WTC11 (cell line): ENCODE data around the gene RPS6KA2.

Experiments
- AFF4 ChIP-seq: sonication (generic); formaldehyde crosslinking; IDR thresholded peaks from 2 replicates; pipeline ENCODE4 v1.8.1; 2023; ENCODE audit warnings: mild to moderate bottlenecking, missing genetic modification reagents, borderline replicate concordance
- CTCF ChIP-seq: fragments of 200-600 bp; IDR thresholded peaks from 2 replicates; pipeline ENCODE4 v1.8.0; 2022; ENCODE audit warnings: antibody characterized with exemption

- TF ChIP-seq CTCF = no peak
- TF ChIP-seq AFF4 (CRISPR knock-in tag) = no peak
These were observed 37.7 kb downstream of the RPS6KA2 start for GRCh38 chr6:166589337-166589731.
